Measurements from ENCODE around the gene NCF2.

The NCF2 gene

DNA sequence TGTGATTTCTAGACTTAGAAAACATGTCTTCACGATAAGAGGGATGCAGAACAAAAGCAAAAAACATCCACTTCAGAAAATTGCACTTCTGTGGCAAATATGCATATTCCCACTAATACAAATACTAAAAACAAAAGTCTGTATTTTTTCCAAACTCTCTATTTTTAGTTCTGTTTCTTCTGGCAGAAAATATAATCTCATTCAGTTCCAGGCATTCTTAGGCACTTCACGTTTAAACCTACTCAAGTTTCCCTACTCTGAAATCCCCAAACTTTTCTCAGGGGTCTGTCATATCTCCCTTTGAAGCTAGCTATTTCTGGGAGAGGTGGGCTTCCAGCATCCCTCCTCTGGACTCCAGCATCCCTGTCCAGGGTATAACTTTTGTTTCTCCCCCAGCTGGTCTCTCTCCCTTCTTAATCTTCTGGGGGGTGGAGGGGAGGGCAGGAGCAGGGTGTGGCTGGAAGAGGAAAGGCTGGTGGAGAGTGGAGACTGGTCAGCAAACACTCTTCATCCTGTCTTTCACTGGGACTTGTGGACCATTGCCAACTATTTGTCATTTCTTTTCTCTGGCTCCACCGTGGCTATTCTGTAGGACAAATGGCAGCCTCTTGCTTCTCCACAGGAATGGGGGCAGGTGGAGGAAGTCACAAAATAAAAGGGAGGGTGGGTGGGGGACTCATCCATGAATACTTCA lies 19.6 kb upstream of the NCF2 start:
- DNase-seq: no peak

DNA sequence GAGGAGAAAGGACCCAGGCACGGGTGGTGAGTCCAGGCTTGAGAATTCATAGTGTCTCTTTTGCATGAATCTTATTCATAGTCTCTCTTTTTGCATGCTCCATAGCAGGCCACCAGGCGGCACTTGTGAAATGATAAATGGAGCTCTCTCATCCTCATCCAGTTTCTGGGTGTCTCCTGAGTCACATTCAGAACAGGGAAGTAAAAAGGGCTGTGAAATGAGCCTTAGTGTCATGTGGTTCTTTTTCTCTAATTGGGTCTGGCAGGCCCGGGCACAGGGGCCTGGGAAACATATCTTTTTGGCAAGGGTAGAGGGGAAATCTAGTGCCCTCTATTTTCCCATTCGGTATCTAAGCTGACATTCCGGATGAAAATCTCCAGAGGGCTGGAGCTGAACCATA lies 19.1 kb upstream of the NCF2 start:
- peak; percentile 39 for DNase-seq

DNA sequence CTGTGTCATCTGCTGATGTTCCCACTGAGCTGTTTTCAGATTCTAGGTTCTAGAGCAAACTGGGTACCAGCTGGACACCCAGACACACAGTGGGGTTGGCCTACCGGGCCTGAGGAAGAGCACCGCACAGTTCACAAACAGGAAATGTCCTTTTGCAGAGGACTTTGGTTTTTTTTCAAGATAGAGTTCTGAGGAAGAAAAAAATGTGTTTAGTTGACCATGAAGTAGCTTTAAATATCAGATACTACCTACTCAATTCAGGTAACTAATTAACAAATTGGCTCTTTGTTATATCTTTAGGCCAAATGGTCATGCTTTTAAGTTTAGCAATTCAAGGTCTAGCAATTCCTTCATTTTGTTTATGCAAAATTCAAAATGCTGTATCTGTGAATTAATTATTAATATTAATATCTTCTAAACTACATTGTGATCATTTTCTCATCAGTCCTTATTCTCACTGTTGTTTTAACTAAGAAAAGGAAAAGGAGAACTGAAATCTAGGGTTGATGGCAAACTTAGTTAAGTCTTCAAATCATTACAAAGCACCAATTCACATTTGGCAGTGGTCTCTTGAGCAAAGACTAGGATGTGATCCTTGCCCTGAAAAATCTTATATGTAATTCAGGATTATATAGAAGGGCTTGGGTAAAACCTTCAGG lies 17.2 kb upstream of the NCF2 start:
- no peak for DNase-seq

- no peak for DNase-seq
Observed at GRCh38 chr1:183605904-183606303, 15.6 kb upstream of the NCF2 start.

DNA sequence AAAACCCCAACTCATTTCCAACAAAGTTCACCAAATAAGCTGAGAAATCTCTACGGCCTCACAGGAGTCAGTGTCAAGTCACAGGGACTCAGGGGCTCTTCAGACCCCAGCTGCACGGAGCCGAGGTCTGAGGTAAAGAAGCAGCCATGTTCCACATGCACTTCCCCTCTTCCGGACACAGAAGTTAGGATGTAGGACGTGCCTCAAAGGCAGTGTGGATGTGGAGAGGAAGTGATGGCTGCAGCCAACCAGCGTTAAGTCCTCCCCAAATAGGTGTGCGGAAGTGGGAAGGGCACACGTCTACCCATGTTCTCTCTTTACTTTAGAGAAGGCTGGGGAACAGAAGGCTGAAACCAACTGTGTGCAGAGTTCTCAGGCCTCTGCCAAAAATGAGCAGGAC lies 14.6 kb upstream of the NCF2 start:
- DNase-seq: no peak

- DNase-seq: peak; percentile 9
Observed at GRCh38 chr1:183604038-183604808, 14.0 kb upstream of the NCF2 start.

DNA sequence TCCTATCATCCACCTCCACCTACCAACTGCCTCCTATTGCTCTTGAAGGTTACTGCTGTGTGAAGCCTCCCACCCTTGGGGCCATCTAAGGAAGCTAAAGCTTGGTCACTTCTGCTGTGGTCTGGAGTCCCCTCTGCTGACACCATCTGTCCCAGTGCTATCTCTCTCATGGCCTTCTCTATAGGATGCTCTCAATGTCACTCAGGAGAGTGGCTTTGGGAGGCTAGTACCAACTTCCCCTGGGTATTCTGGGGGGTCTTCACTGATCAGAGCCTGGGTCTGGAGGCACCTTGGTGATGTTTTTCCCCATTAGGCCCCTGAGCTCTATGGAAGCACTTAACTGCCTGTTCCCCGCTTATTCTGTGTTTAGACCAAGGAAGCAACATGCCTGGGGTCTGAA lies 12.3 kb upstream of the NCF2 start:
- no peak for DNase-seq

GRCh38 chr1:183600634-183601033 lies 10.4 kb upstream of the NCF2 start:
- no peak for DNase-seq

GRCh38 chr1:183600136-183600535 lies 9.9 kb upstream of the NCF2 start:
- DNase-seq: no peak

DNA sequence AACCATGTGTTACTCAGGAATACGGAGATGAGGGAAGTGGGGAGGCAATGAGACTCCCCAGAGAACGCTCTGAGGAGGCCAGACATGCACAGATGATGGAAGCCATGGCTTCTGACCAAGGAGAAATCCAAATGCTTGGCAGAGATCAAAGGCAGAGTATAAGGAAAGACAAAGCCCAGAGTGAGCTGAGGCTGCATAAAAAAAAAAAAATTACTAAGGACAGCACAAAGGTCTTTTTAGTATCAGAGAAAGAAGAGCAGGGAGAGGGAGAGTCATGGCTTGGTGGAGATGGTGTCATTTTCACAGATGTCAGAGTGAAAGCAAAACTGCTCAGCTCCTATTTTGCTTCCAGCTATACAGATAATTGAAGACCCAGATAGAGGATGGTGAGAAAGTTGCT lies 8.1 kb upstream of the NCF2 start:
- DNase-seq: no peak

GRCh38 chr1:183597656-183598347 lies 7.5 kb upstream of the NCF2 start:
- no peak for DNase-seq

DNA sequence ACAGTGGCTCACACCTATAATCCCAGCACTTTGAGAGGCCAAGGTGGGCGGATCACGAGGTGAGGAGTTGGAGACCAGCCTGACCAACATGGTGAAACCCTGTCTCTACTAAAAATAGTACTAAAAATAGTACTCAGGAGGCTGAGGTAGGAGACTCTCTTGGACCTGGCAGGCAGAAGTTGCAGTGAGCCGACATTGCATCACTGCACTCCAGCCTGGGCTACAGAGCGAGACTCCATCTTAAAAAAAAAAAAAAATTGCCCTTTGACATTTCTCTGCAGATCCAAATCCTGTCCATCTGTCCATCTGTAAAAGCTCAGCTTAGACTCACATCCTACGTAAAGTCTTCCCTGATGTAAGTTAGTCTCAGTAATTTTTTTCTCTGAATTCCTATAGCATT lies 6.2 kb upstream of the NCF2 start:
- no peak for DNase-seq

DNA sequence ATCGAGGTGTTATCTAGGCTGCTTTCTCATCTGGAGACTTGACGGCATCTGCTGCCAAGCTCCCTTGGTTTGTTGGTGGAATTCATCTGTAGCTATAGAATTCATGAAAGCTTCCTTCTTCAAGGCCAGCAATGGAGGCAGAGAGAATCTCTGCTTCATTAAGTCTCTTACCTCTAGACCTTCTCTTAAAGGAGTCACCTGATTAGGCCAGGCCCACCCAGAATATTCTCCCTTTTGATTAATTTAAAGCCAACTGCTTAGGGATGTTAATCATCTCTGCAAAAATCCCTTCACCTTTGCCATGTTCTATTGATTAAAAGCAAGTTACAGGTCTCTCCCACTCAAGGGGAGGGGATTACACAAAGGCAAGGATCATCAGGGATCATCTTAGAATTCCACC lies 5.3 kb upstream of the NCF2 start:
- no peak for DNase-seq

GRCh38 chr1:183593356-183593755 lies 3.1 kb upstream of the NCF2 start:
- no peak for DNase-seq

DNA sequence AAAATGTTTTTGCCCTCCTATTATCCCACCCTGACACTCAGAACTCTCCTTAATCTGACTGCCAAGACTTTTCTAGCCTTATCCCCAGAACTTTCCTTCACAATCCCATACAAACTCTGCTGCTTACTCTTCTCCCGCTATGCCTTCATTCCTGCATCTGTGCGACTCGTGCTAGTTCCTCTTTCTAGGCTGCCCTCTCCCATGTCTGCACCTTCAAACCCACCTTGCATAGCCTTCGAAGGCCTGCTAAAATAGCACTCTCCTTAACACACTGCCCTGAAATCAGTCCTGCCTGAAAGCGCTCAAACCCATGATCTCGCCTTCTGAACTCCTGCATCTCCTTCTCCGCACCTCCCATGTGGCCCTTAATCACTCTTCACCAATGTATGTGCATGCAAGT lies 2.5 kb upstream of the NCF2 start:
- no peak for DNase-seq

DNA sequence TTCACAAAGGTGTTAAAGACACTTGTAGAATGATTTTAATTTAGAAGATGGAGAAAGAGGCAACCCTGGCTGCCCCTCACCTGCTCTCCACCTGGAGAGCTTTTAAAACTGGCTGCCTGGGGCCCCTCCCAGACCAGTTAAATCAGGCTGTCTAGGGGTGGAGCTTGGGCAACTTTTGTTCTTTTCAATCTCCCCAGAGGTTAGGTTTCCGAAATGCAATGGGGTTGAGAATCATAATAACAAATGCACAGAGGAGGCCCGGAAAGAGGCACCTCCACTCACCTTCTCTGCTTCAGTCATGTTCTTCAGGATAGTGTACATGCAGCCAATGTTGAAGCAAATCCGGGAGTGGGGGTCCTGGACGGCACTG lies 400 bp downstream of the NCF2 start:
- DNase-seq: no peak

GRCh38 chr1:183589384-183589783 lies 875 bp downstream of the NCF2 start:
- DNase-seq: no peak

DNA sequence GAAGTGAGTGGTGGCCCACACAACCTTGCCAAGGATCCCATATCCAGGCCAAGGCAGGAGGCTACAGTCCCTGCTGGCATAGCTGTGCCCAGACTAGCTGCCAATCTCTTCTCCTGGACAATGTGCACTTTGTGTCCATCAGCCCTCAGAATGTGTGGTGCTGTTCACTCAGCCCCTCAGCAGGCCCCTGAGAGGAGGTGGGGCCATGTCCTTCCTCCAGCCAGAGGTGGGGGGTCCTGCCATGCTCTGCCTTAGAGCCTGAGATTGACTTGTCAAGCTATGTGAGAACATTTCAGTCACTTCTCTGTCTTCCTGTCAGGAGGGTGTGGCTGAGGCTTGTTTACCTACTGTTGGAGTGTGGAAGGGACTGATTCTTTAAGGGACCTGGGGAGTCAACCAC lies 1.4 kb downstream of the NCF2 start:
- DNase-seq: no peak

- no peak for DNase-seq
Observed at GRCh38 chr1:183586926-183587325, 3.3 kb downstream of the NCF2 start.

- no peak for DNase-seq
Observed at GRCh38 chr1:183586455-183586854, 3.8 kb downstream of the NCF2 start.

GRCh38 chr1:183585038-183585437 lies 5.2 kb downstream of the NCF2 start:
- DNase-seq: no peak

GRCh38 chr1:183584147-183584546 lies 6.1 kb downstream of the NCF2 start:
- no peak for DNase-seq

GRCh38 chr1:183583466-183583865 lies 6.8 kb downstream of the NCF2 start:
- DNase-seq: no peak

All from kidney glomerular epithelial cell (primary cell).